GM12801 (cell line): ENCODE results near the gene CD180.

ENCODE experiments used
- CTCF ChIP-seq: IDR thresholded peaks from one replicate; pipeline ENCODE4 v1.5.1; 2011; ENCODE audit warnings: control low read depth; ENCODE audit not compliant: insufficient read length; ENCODE audit errors: extremely low read depth

CD180 gene

GRCh38 chr5:67211926-67212325 is 15.3 kb upstream of the CD180 start:
- TF ChIP-seq CTCF: no peak

- no peak for TF ChIP-seq CTCF
These were observed 12.7 kb upstream of the CD180 start for GRCh38 chr5:67209141-67209771.

GRCh38 chr5:67208403-67208802 is 11.8 kb upstream of the CD180 start:
- no peak for TF ChIP-seq CTCF

- no peak for TF ChIP-seq CTCF
These were observed 10.3 kb upstream of the CD180 start for GRCh38 chr5:67206929-67207328.

GRCh38 chr5:67206461-67206860 is 9.9 kb upstream of the CD180 start:
- TF ChIP-seq CTCF: no peak

GRCh38 chr5:67205981-67206380 is 9.4 kb upstream of the CD180 start:
- no peak for TF ChIP-seq CTCF

- TF ChIP-seq CTCF: no peak
These were observed 8.2 kb upstream of the CD180 start for GRCh38 chr5:67204821-67205220.
